Measurements from ENCODE around the gene LARP4B.

- peak; percentile 46 to 86 (median 55) for TF ChIP-seq CTCF (IDR thresholded peaks at IDR 0.05)
- TF ChIP-seq POLR2A (IDR thresholded peaks at IDR 0.05), result no peak
These were observed 142.4 kb downstream of the LARP4B start for GRCh38 chr10:788796-789748.
